Endothelial cell (in vitro differentiated cells): Measurements from ENCODE around the gene DCLK1. TPM values are rescaled to one million over a fixed set of nuclear protein-coding genes. Genes with fewer than 3 reads are reported as not detected.

Experiments
- DNase-seq: peaks from one replicate; pipeline ENCODE4 v3.0.0; 2021; ENCODE audit warnings: low spot score
- H3K27ac Mint-ChIP-seq: one replicate; pipeline ENCODE4 v1.8.0; 2021; ENCODE audit warnings: mixed read lengths, inconsistent platforms; ENCODE audit not compliant: unreplicated experiment
- H3K27me3 Mint-ChIP-seq: one replicate; pipeline ENCODE4 v1.8.0; 2021; ENCODE audit warnings: mild to moderate bottlenecking, moderate library complexity, mixed read lengths, inconsistent platforms; ENCODE audit not compliant: unreplicated experiment
- H3K36me3 Mint-ChIP-seq: one replicate; pipeline ENCODE4 v1.8.0; 2021; ENCODE audit warnings: mild to moderate bottlenecking, low read depth, mixed read lengths, inconsistent platforms; ENCODE audit not compliant: unreplicated experiment
- H3K4me1 Mint-ChIP-seq: one replicate; pipeline ENCODE4 v1.8.0; 2021; ENCODE audit warnings: mild to moderate bottlenecking, mixed read lengths, inconsistent platforms; ENCODE audit not compliant: unreplicated experiment
- H3K4me3 Mint-ChIP-seq: one replicate; pipeline ENCODE4 v1.8.0; 2021; ENCODE audit warnings: mild to moderate bottlenecking, mixed read lengths, inconsistent platforms; ENCODE audit not compliant: unreplicated experiment
- H3K9me3 Mint-ChIP-seq: one replicate; pipeline ENCODE4 v1.8.0; 2021; ENCODE audit warnings: mixed read lengths, inconsistent platforms; ENCODE audit not compliant: unreplicated experiment
- total RNA-seq: library from RNA; stranded (reverse); fragmentation: NEBNext Ultra II Directional; extraction: Animal tissue kit (Norgen Biotek cat#: 25700); gene quantifications from one replicate; pipeline ENCODE4 v1.2.1, GENCODE V29; 2021; ENCODE audit not compliant: unreplicated experiment
- TF ChIP-seq, protein P1 (sequence below): fragments of 200-600 bp; sonication (generic); IDR thresholded peaks from one replicate; pipeline ENCODE4 v1.5.0; 2021; ENCODE audit warnings: antibody characterized with exemption; ENCODE audit not compliant: unreplicated experiment

DCLK1 gene
- total RNA-seq, 1 donor from 2014 or later: 1.6 TPM

DNA sequence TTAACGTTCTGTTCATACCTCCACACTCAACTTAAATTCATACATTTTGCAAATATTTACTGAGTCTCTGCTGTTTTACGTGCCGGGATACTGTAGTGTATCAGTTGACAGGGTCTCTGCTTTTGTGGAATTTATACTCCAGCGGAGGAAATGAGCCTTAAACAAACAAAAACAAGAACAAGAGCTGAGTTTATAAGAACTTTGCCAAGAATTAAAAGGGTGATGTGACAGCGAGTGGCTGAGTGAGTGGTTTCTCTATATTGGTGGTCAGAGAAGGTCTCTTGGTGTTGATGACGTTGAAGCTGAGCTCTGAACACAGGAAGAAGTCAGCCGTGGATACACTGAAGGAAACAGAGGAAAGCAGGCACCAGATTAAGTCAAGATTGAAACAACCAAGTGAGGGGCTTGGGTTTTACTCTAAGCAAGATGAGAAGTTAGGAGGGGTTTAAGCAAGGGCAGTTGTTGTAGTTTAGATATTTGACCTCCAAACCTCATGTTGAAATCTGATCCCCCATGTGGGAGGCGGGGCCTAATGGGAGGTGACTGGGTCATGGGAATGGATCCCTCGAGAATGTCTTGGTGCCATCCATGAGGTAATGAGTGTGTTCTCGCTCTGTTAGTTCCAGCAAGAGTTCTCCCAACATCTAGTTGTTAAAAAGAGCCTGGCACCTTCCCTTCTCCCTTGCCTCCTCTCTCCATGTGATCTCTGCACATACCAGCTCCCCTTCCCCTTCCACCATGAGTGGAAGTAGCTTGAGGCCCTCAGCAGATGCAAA lies 248.3 kb downstream of the DCLK1 start:
- TF ChIP-seq, protein P1, sequence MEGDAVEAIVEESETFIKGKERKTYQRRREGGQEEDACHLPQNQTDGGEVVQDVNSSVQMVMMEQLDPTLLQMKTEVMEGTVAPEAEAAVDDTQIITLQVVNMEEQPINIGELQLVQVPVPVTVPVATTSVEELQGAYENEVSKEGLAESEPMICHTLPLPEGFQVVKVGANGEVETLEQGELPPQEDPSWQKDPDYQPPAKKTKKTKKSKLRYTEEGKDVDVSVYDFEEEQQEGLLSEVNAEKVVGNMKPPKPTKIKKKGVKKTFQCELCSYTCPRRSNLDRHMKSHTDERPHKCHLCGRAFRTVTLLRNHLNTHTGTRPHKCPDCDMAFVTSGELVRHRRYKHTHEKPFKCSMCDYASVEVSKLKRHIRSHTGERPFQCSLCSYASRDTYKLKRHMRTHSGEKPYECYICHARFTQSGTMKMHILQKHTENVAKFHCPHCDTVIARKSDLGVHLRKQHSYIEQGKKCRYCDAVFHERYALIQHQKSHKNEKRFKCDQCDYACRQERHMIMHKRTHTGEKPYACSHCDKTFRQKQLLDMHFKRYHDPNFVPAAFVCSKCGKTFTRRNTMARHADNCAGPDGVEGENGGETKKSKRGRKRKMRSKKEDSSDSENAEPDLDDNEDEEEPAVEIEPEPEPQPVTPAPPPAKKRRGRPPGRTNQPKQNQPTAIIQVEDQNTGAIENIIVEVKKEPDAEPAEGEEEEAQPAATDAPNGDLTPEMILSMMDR: no peak
- H3K27me3 Mint-ChIP-seq: peaks cover 3% of the 10 kb centered on the region
- no peak overlapping the region for H3K27ac Mint-ChIP-seq
- H3K4me1 Mint-ChIP-seq: no peaks in the 10 kb centered on the region
- H3K4me3 Mint-ChIP-seq: no peak overlapping the region
- no peaks in the 10 kb centered on the region for H3K36me3 Mint-ChIP-seq
- H3K9me3 Mint-ChIP-seq: no peaks in the 10 kb centered on the region
- DNase-seq: no peak

DNA sequence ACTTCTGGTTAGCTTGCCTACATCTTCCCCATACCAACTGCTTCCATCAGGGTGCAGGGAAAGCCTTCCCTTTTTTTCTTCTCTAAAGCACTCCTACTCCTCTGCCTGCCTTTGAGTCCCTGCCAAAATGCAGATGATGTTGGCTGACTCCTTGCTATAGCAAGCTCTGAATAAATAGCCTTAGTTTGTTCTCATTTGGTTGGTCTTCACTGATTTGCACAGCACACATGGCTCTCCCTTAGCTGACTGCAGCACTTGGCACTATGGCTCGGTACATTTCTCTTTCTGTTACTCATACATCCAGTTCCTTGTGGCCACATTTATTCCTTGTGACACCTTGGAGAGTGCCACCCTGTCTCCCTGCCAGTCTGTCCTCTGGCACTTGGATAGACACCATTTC lies 249.8 kb downstream of the DCLK1 start:
- no peaks in the 10 kb centered on the region for H3K36me3 Mint-ChIP-seq
- H3K27ac Mint-ChIP-seq: no peak overlapping the region
- H3K4me1 Mint-ChIP-seq: no peaks in the 10 kb centered on the region
- H3K9me3 Mint-ChIP-seq: no peaks in the 10 kb centered on the region
- H3K4me3 Mint-ChIP-seq: no peak overlapping the region
- TF ChIP-seq, protein P1: no peak
- no peak for DNase-seq
- peaks cover 3% of the 10 kb centered on the region for H3K27me3 Mint-ChIP-seq

DNA sequence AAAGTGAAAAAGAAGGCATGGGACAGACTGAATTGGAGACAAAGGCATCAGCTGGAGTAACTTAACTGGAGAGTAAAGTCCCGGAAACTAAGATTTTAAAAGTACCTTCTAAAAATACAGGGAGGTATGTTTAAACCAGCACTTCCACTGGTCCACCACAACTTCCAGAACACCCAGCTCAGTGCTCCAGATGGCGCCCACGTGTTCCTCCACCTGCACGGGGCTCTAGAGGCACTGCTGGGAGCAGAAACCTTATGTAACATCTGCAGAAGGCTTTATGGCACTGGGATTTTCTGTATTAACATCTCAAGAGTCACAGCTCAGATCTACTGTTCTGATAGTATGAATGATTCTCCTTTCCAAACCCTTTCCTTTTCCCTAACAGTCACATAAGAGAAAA lies 252.1 kb downstream of the DCLK1 start:
- no peak for DNase-seq
- H3K27me3 Mint-ChIP-seq: peaks cover 3% of the 10 kb centered on the region
- no peaks in the 10 kb centered on the region for H3K9me3 Mint-ChIP-seq
- TF ChIP-seq, protein P1: no peak
- no peaks in the 10 kb centered on the region for H3K36me3 Mint-ChIP-seq
- H3K4me1 Mint-ChIP-seq: no peaks in the 10 kb centered on the region
- H3K4me3 Mint-ChIP-seq: no peak overlapping the region
- no peak overlapping the region for H3K27ac Mint-ChIP-seq

DNA sequence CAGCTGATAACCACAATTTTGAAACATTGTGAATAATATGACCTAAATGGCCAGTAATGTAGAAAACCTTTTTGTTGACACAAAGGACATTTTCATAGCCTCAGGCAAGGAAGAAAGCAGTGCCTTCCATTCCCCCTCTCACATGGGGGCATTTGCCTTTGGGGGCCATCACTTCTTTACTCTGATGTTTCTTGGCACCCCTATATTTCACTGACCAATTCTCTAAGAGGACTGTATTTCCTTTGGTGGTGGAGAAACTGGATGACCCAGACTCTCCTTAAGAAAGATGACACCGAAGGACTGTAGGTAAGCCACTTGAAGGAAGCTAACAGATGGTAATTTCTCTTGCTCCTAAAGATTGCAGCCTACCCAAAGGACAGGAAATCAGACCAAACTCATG lies 254.6 kb downstream of the DCLK1 start:
- TF ChIP-seq, protein P1: no peak
- H3K9me3 Mint-ChIP-seq: no peaks in the 10 kb centered on the region
- no peak overlapping the region for H3K4me3 Mint-ChIP-seq
- DNase-seq: no peak
- no peaks in the 10 kb centered on the region for H3K27me3 Mint-ChIP-seq
- H3K4me1 Mint-ChIP-seq: no peaks in the 10 kb centered on the region
- no peaks in the 10 kb centered on the region for H3K36me3 Mint-ChIP-seq
- no peak overlapping the region for H3K27ac Mint-ChIP-seq

DNA sequence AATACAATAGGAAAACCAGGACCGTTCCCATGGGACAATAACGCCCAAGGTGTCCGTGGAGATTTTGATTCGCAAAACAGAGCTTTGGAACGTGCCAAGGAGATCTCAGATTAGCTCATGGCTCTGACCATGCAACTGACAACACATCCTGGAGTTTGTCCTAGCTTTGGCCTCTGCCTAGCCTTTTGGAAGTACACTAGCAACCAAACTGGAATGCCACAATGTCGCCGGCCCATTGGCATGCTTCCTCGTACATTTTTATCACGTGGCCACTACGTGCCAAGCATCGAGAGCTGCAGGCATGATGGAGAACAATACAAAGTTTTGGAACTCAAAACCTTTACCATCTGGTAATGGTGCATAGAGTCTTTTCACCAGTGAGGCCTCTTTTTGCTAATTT lies 256.5 kb downstream of the DCLK1 start:
- Mint-ChIP-seq H3K27ac (no peak overlapping the region), H3K9me3 (no peaks in the 10 kb centered on the region), H3K27me3 (no peaks in the 10 kb centered on the region), H3K4me3 (no peak overlapping the region), H3K4me1 (no peaks in the 10 kb centered on the region), H3K36me3 (no peaks in the 10 kb centered on the region)
- TF ChIP-seq, protein P1: no peak
- DNase-seq: no peak
